Cerebellar cortex (tissue), 1 donor: ENCODE results near the gene PDHX.

ENCODE experiments used
- DNase-seq: peaks from one replicate; pipeline ENCODE4 v3.0.0-alpha.2; 2015; ENCODE audit warnings: low spot score

PDHX gene

GRCh38 chr11:34957606-34958005, 41.2 kb downstream of the PDHX start:
- DNase-seq: no peak

GRCh38 chr11:34959770-34960169, 43.4 kb downstream of the PDHX start:
- no peak for DNase-seq

GRCh38 chr11:34960277-34960676, 43.9 kb downstream of the PDHX start:
- DNase-seq: peak; percentile 17

- no peak for DNase-seq
These were observed 45.6 kb downstream of the PDHX start for GRCh38 chr11:34962034-34962433.

- DNase-seq: no peak
These were observed 46.9 kb downstream of the PDHX start for GRCh38 chr11:34963351-34963750.

- no peak for DNase-seq
These were observed 48.4 kb downstream of the PDHX start for GRCh38 chr11:34964610-34965331.

- no peak for DNase-seq
These were observed 52.4 kb downstream of the PDHX start for GRCh38 chr11:34968862-34969261.

GRCh38 chr11:34970033-34970432, 53.6 kb downstream of the PDHX start:
- no peak for DNase-seq

GRCh38 chr11:34970480-34970879, 54.1 kb downstream of the PDHX start:
- DNase-seq: no peak

GRCh38 chr11:34971928-34972327, 55.5 kb downstream of the PDHX start:
- DNase-seq: no peak

- no peak for DNase-seq
These were observed 55.9 kb downstream of the PDHX start for GRCh38 chr11:34972366-34972765.

GRCh38 chr11:34972892-34973291, 56.5 kb downstream of the PDHX start:
- DNase-seq: no peak

- DNase-seq: no peak
These were observed 59.1 kb downstream of the PDHX start for GRCh38 chr11:34975482-34975881.

GRCh38 chr11:34976496-34977088, 60.2 kb downstream of the PDHX start:
- DNase-seq: no peak

GRCh38 chr11:34977089-34977912, 60.9 kb downstream of the PDHX start:
- no peak for DNase-seq

GRCh38 chr11:34978236-34979191, 62.1 kb downstream of the PDHX start:
- no peak for DNase-seq

GRCh38 chr11:34984514-34984913, 68.1 kb downstream of the PDHX start:
- no peak for DNase-seq

GRCh38 chr11:34986883-34987520, 70.6 kb downstream of the PDHX start:
- DNase-seq: no peak

GRCh38 chr11:34987617-34988016, 71.2 kb downstream of the PDHX start:
- DNase-seq: no peak

GRCh38 chr11:34988294-34989255, 72.2 kb downstream of the PDHX start:
- no peak for DNase-seq
